ENCODE results near the gene PIAS1. TPM values are rescaled to one million over a fixed set of nuclear protein-coding genes. Genes with fewer than 3 reads are reported as not detected.
"Not testable (repeated sequence)": the region's sequence is repeated elsewhere in the genome, so short reads cannot be mapped to it uniquely, and the experiment has no call there.

The PIAS1 gene
- total RNA-seq, 2 donors from 2014 or later: 76.7 to 81.9 TPM

GRCh38 chr15:68209735-68210408 is 155.8 kb downstream of the PIAS1 start:
- Mint-ChIP-seq H3K36me3 (ENCODE audit: low read depth) (no peaks in the 10 kb centered on the region), H3K4me3 (peak overlapping the region; percentile 36), H3K27me3 (no peaks in the 10 kb centered on the region), H3K4me1 (peaks cover 13% of the 10 kb centered on the region), H3K27ac (peak overlapping the region; percentile 78)
- no peak for DNase-seq
- no peaks in the 10 kb centered on the region for H3K9me3 ChIP-seq (ENCODE audit: control insufficient read depth, low read length, poor library complexity, severe bottlenecking)
- peak; percentile 44 for ATAC-seq

DNA sequence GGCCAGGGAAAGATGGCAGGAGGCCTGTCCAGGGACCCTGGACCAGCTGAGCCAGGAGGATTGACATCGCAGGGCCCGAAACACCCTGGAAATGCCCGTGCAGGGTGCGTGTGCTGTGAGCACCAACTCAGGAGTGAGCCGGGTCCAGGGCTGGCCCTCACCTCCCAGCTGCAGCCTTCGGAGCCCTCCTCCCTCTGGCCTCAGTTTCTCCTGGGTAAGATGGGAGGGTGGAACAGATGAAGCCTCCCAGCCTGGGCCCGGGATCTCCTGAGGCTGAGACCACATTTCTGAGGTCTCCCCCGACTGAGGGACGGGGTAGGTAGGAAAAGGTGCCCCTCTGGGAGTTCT is 156.3 kb downstream of the PIAS1 start:
- H3K27ac Mint-ChIP-seq: no peak overlapping the region
- no peak for ATAC-seq
- no peaks in the 10 kb centered on the region for H3K27me3 Mint-ChIP-seq
- no peak for DNase-seq
- H3K9me3 ChIP-seq (ENCODE audit: control insufficient read depth, low read length, poor library complexity, severe bottlenecking): no peaks in the 10 kb centered on the region
- no peaks in the 10 kb centered on the region for H3K36me3 Mint-ChIP-seq (ENCODE audit: low read depth)
- H3K4me3 Mint-ChIP-seq: no peak overlapping the region
- peaks cover 13% of the 10 kb centered on the region for H3K4me1 Mint-ChIP-seq

GRCh38 chr15:68210821-68211655 is 156.9 kb downstream of the PIAS1 start:
- peaks cover 13% of the 10 kb centered on the region for H3K4me1 Mint-ChIP-seq
- H3K4me3 Mint-ChIP-seq: no peak overlapping the region
- no peaks in the 10 kb centered on the region for H3K36me3 Mint-ChIP-seq (ENCODE audit: low read depth)
- ATAC-seq: peak; percentile 69
- no peaks in the 10 kb centered on the region for H3K9me3 ChIP-seq (ENCODE audit: control insufficient read depth, low read length, poor library complexity, severe bottlenecking)
- DNase-seq: peak; percentile 22 to 51 (median 28)
- H3K27me3 Mint-ChIP-seq: no peaks in the 10 kb centered on the region
- no peak overlapping the region for H3K27ac Mint-ChIP-seq

- no peaks in the 10 kb centered on the region for H3K9me3 ChIP-seq (ENCODE audit: control insufficient read depth, low read length, poor library complexity, severe bottlenecking)
- ATAC-seq: no peak
- H3K27ac Mint-ChIP-seq: no peak overlapping the region
- H3K4me1 Mint-ChIP-seq: peaks cover 15% of the 10 kb centered on the region
- no peak for DNase-seq
- H3K36me3 Mint-ChIP-seq (ENCODE audit: low read depth): no peaks in the 10 kb centered on the region
- no peaks in the 10 kb centered on the region for H3K27me3 Mint-ChIP-seq
- no peak overlapping the region for H3K4me3 Mint-ChIP-seq
These were observed 157.7 kb downstream of the PIAS1 start for GRCh38 chr15:68211656-68212320.

- not testable (repeated sequence) for H3K27ac Mint-ChIP-seq; H3K27me3 Mint-ChIP-seq; H3K36me3 Mint-ChIP-seq (ENCODE audit: low read depth); H3K4me3 Mint-ChIP-seq; H3K9me3 ChIP-seq (ENCODE audit: control insufficient read depth, low read length, poor library complexity, severe bottlenecking); ATAC-seq; DNase-seq
- H3K4me1 Mint-ChIP-seq: peaks cover 13% of the 10 kb centered on the region
These were observed 159.4 kb downstream of the PIAS1 start for GRCh38 chr15:68213491-68213845.

DNA sequence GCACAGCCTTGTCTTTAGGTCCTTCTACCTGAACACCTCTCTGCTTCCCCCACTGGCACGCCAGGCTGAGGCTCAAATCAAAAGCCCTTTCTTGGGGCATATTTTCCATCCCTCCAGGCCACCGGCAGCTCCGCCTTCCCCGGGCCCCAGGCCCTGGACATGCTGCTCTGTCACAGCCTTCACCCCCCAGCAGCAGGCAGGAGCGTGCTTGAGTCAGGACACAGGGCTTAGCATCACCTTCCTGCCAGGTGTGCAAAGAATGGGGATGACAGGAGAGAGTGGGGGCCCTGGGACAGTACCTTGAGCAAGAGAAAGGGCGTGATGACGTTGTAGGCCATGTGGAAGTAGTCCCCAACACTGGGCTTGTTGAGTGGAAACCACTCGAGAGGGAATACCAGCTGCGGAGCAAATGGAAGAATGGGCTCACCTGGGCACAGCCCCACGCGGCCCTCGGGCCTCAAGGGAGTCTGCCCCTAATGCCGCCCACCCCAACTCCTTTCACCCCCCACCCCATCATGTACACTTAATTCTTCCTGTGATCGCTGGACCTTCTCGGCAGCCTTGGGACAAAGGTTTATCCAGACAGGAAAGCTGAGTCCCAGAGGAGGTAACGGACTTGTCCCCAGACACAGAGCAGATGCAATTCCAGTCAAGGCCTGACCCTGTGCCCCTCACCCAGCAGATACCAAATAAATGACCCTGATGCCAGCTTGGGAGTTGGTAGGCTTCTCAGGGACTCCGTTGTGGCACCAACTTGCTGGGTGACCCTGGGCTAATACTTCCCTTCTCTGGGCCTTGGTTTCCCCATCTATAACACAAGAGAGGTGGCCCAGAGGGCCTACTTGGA is 160.1 kb downstream of the PIAS1 start:
- H3K27ac Mint-ChIP-seq: no peak overlapping the region
- ATAC-seq: no peak
- no peaks in the 10 kb centered on the region for H3K9me3 ChIP-seq (ENCODE audit: control insufficient read depth, low read length, poor library complexity, severe bottlenecking)
- H3K4me3 Mint-ChIP-seq: no peak overlapping the region
- H3K4me1 Mint-ChIP-seq: peaks cover 9% of the 10 kb centered on the region
- H3K27me3 Mint-ChIP-seq: no peaks in the 10 kb centered on the region
- H3K36me3 Mint-ChIP-seq (ENCODE audit: low read depth): no peaks in the 10 kb centered on the region
- DNase-seq: no peak

- no peaks in the 10 kb centered on the region for H3K9me3 ChIP-seq (ENCODE audit: control insufficient read depth, low read length, poor library complexity, severe bottlenecking)
- Mint-ChIP-seq H3K27ac (no peak overlapping the region), H3K4me3 (no peak overlapping the region), H3K27me3 (no peaks in the 10 kb centered on the region), H3K36me3 (ENCODE audit: low read depth) (no peaks in the 10 kb centered on the region), H3K4me1 (peaks cover 6% of the 10 kb centered on the region)
- DNase-seq (no peak), ATAC-seq (no peak)
These were observed 160.7 kb downstream of the PIAS1 start for GRCh38 chr15:68214838-68215254.

GRCh38 chr15:68217341-68217740 is 163.2 kb downstream of the PIAS1 start:
- Mint-ChIP-seq H3K27me3 (no peaks in the 10 kb centered on the region), H3K4me1 (peaks cover 4% of the 10 kb centered on the region), H3K36me3 (ENCODE audit: low read depth) (no peaks in the 10 kb centered on the region), H3K4me3 (no peak overlapping the region), H3K27ac (no peak overlapping the region)
- ATAC-seq (no peak), DNase-seq (no peak)
- H3K9me3 ChIP-seq (ENCODE audit: control insufficient read depth, low read length, poor library complexity, severe bottlenecking): no peaks in the 10 kb centered on the region

DNA sequence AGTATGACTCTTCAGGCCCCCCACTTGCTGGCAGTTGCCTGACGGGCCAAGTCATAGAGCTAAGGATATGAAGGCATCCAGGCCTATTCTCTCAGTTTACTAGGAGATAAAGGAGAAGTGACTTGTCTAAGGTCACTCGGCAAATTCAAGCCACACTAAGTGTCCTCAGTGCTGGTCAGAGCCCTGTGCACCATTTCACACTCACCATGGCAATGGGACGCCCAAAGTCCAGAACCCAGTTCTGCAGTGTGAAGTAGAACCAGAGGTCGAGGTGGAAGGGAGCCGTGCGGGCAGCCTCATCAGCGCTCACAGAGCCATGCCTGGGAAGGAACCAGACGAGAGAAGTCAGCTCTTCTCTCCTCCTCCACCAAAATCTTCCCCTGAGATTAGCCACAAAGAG is 164.2 kb downstream of the PIAS1 start:
- no peak for ATAC-seq
- H3K4me3 Mint-ChIP-seq: no peak overlapping the region
- H3K27me3 Mint-ChIP-seq: no peaks in the 10 kb centered on the region
- H3K9me3 ChIP-seq (ENCODE audit: control insufficient read depth, low read length, poor library complexity, severe bottlenecking): no peaks in the 10 kb centered on the region
- H3K4me1 Mint-ChIP-seq: peaks cover 6% of the 10 kb centered on the region
- DNase-seq: no peak
- H3K36me3 Mint-ChIP-seq (ENCODE audit: low read depth): no peaks in the 10 kb centered on the region
- H3K27ac Mint-ChIP-seq: no peak overlapping the region

- Mint-ChIP-seq H3K4me3 (no peak overlapping the region), H3K27me3 (no peaks in the 10 kb centered on the region), H3K4me1 (peaks cover 4% of the 10 kb centered on the region), H3K36me3 (ENCODE audit: low read depth) (no peaks in the 10 kb centered on the region), H3K27ac (no peak overlapping the region)
- ATAC-seq: no peak
- no peak for DNase-seq
- H3K9me3 ChIP-seq (ENCODE audit: control insufficient read depth, low read length, poor library complexity, severe bottlenecking): no peaks in the 10 kb centered on the region
These were observed 165.0 kb downstream of the PIAS1 start for GRCh38 chr15:68218847-68219798.

GRCh38 chr15:68220489-68220888 is 166.4 kb downstream of the PIAS1 start:
- Mint-ChIP-seq H3K4me3 (no peak overlapping the region), H3K27ac (no peak overlapping the region), H3K4me1 (peaks cover 10% of the 10 kb centered on the region), H3K36me3 (ENCODE audit: low read depth) (no peaks in the 10 kb centered on the region), H3K27me3 (no peaks in the 10 kb centered on the region)
- no peaks in the 10 kb centered on the region for H3K9me3 ChIP-seq (ENCODE audit: control insufficient read depth, low read length, poor library complexity, severe bottlenecking)
- ATAC-seq (no peak), DNase-seq (no peak)

DNA sequence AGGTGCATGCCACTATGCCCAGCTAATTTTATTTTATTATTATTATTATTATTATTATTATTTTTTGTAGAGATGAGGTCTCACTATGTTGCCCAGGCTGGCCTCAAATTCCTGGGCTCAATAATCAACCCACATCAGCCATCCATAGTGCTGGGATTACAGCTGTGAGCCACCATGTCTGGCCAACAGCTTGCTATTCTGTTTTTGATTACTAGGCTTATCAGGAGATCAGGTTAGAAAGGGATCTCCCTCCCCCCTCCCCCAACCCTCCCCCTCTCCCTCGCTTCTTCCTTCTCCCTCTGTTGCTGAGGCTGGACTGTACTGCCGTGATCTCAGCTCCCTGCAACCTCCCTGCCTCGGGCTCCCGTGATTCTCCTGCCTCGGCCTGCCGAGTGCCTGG is 166.9 kb downstream of the PIAS1 start:
- DNase-seq (no peak), ATAC-seq (no peak)
- H3K27ac Mint-ChIP-seq: no peak overlapping the region
- H3K36me3 Mint-ChIP-seq (ENCODE audit: low read depth): no peaks in the 10 kb centered on the region
- H3K4me1 Mint-ChIP-seq: peaks cover 10% of the 10 kb centered on the region
- no peak overlapping the region for H3K4me3 Mint-ChIP-seq
- H3K9me3 ChIP-seq (ENCODE audit: control insufficient read depth, low read length, poor library complexity, severe bottlenecking): no peaks in the 10 kb centered on the region
- no peaks in the 10 kb centered on the region for H3K27me3 Mint-ChIP-seq

Measured in T-helper 17 cell (primary cell).